GM21381 (cell line): ENCODE results near the gene SACS.
A peak's percentile ranks its signal among the peaks of the same experiment; 100 is the strongest.
"Not testable (repeated sequence)": the region's sequence is repeated elsewhere in the genome, so short reads cannot be mapped to it uniquely, and the experiment has no call there.

Experiments used
- ATAC-seq: cut with Tn5 transposase; IDR thresholded peaks from one replicate; pipeline ENCODE4 v1.9.1; 2021; ENCODE audit warnings: mild to moderate bottlenecking, moderate library complexity; ENCODE audit not compliant: unreplicated experiment

Gene SACS

GRCh38 chr13:23418776-23419683, 14.5 kb downstream of the SACS start:
- no peak for ATAC-seq

DNA sequence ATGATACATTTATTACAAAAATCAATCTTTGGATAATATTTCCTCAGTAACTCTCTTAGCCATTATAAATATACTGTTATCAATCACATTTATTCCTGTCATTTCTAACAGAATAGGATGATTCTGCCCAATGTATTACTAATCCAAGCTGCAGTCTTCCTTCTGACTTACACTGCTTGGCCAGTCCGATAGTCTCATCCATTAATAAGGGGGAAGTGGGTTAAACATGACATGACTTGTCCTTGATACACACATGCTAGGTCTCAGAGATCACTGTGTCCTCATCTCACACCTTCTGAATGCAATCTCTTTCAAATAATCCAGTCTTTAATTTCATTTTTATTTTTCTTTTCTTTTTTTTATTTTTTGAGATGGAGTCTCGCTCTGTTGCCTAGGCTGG, 18.8 kb downstream of the SACS start:
- no peak for ATAC-seq

DNA sequence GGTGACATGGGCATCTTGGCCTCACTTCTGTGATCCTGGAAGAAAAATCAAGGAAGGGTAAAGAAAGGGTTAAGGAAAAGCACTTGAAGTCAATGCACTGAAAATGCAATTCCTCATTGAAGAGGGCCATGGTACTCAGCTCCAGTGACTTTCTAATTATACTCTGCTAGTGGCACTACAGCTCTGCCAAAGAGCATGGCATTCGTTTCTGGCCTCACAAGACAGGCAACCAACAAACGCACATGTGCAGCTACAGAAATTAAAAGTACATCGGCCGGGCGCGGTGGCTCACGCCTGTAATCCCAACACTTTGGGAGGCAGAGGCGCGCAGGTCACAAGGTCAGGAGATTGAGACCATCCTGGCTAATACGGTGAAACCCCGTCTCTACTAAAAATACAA, 21.8 kb downstream of the SACS start:
- no peak for ATAC-seq

GRCh38 chr13:23411220-23411619, 22.3 kb downstream of the SACS start:
- no peak for ATAC-seq

DNA sequence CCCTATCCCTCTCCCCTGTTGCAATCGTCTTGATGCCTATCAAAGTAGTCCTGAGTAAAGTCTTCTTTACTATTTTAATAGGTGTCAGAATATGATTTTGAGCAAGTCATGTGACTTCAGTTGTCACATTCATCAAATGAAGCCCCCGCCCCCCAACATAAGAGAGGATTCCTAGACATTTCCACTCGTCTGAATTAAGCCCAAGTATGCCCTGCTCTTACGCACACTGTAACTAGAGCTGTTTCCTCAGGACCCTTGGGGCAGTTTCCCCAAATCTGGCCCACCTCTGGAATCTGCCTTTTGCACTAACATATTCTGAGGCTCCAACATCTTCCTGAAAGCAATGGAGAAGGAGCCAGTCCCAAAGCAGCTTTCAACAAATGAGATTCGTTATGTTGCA, 25.5 kb downstream of the SACS start:
- ATAC-seq, result no peak

DNA sequence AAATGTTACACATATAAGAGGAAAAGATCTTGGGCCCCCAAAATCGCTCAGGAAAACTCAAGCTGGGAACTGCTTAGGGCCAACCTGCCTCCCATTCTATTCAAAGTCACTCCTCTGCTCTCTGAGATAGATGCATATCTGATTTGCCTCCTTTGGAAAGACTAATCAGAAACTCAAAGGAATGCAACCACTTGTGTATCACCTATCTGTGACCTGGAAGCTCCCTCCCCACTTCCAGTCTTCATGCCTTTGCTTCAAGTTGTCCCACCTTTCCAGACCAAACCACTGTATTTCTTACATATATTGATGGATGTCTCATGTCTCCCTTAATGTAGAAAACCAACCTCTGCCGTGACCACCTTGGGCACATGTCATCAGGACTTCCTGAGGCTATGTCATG, 32.3 kb downstream of the SACS start:
- ATAC-seq, result not testable (repeated sequence)

- ATAC-seq, result no peak
These were observed 34.2 kb downstream of the SACS start for GRCh38 chr13:23399347-23399746.

DNA sequence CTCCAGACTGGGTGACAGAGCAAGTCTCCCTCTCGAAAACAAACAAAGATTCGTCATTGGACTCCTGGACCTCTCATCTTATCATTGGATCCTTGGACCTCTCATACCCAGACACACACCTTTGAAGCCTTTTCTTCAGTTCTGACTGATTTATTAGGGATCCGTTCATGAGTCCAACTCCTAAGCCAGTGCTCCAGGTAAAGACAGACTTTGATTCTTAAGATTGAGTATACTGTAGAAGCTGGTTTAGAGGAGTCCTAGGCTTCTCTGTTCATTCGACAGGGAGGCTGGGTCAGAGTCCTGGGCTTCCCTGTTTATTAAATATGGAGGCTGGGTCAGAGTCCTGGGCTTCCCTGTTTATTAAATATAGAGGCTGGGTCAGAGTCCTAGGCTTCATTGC, 38.7 kb downstream of the SACS start:
- no peak for ATAC-seq

DNA sequence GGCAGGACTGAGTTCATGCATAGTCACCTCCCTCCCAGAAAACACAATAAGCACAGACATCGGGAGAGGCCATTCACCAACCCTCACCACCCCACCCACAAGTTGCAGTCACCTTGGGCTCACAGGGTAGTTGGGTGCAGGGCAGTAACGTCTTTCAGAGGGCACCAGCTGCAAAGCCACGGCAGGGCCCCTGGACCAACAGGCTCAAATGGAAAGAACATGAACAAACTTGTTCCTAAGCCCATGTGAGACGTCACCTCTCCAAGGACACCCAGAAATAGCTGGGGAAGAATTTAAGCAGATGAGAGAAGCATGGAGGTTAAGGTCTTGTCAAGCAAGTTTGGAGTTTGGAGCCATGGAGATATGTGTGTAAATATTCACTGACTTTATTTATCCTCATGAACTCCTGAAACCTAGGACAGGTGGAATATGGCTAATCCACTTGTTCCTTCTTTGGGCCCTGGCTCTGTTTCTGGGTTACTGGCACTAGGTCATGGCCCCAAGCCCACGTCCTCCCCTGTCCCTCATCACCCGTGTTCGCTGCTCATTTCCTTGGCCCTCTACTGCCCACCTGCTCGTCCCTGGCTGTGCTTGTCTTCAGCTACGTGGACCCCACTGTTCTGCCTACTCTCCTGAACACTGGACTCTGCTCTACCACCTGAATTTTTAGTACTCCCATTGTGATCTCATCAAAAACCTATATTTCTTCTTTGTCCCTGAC, 40.4 kb downstream of the SACS start:
- no peak for ATAC-seq

GRCh38 chr13:23392313-23392712, 41.2 kb downstream of the SACS start:
- ATAC-seq, result no peak

GRCh38 chr13:23391752-23392151, 41.8 kb downstream of the SACS start:
- no peak for ATAC-seq

DNA sequence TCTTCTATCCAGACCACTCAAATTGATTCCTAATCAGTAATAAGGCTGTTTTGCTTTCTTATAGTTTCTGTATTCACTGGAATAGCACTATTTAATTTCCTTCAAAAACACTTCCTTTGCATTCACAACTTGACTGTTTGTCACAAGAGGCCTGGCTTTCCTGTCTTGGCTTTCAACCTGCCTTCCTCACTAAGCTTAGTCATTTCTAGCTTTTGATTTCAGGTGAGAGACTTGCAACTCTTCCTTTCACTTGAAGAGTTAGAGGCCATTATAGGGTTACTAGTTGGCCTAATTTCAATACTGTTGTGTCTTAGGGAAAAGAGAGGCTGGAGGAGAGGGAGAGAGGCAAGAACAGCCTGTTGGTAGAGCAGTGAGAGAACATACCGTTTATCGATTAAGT, 47.0 kb downstream of the SACS start:
- peak; percentile 64 for ATAC-seq

DNA sequence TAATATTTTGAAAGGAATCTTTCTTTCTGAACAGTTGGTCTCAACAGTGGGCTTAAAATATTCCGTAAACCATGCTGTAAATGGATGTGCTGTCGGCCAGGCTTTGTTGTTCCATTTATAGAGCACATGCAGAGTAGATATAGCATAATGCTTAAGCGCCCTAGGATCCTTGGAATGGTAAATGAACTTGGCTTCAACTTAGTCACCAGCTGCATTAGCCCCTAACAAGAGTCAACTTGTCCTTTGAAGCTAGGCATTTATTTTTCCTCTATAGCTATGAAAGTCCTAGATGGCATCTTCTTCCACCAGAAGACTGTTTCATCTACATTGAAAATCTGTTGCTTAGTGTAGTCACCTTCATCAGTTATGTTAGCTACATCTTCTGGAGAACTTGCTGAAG, 47.6 kb downstream of the SACS start:
- ATAC-seq, result no peak

DNA sequence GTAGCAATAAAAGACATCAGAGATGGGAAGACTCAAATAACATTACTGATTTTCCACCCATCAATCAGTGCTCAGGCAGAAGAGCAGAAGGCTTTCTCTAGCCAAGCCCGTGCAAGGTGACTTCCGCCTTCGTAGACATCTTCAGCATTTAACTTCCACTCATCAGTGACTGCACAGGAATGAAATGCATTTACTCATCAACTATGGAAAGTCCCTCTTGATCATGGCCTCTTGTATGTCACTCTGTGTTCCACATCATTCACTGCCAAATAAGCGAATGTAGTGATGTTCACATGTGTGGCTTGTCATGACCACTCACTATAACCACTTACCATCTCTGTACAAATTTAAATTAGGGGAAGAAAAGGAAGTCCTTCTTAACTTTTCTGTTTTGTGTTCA, 49.4 kb downstream of the SACS start:
- peak; percentile 71 for ATAC-seq

DNA sequence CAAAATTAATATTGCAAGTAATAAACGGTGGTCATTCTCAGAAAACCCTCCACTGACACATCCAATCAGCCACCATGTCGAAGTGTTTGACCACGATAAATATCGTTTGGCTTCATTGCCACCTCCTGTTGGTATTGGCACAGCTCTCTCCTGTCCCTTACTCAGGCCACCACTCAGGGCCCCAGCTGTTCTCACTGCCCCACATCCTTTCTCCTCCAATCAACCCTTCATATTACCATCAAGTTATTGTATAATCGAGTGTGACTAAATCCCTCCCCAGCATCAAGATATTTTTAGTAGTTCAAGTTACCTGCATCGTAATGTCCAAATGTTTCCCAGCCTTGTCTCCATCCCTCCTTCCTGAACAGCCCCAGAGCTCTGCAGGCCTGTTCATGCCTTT, 50.4 kb downstream of the SACS start:
- no peak for ATAC-seq

- no peak for ATAC-seq
These were observed 51.6 kb downstream of the SACS start for GRCh38 chr13:23381866-23382265.

DNA sequence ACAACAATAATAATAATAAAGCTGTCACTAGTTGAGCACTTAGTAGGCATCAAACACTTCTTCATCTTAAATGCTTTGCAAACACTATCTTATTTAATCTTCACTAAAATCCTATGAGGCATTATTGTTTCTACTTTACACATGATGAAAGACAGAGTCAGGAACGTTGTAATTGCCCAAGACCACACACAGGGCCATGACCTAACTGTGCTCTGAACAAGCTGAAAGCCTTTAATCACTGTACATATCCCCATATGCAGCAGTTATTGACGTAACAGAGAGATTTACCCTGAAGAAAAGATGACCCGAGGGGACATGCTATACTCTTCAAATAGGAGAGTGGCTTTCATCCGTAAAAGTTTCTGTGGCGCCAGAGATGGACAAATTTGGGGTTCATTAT, 53.0 kb downstream of the SACS start:
- no peak for ATAC-seq

DNA sequence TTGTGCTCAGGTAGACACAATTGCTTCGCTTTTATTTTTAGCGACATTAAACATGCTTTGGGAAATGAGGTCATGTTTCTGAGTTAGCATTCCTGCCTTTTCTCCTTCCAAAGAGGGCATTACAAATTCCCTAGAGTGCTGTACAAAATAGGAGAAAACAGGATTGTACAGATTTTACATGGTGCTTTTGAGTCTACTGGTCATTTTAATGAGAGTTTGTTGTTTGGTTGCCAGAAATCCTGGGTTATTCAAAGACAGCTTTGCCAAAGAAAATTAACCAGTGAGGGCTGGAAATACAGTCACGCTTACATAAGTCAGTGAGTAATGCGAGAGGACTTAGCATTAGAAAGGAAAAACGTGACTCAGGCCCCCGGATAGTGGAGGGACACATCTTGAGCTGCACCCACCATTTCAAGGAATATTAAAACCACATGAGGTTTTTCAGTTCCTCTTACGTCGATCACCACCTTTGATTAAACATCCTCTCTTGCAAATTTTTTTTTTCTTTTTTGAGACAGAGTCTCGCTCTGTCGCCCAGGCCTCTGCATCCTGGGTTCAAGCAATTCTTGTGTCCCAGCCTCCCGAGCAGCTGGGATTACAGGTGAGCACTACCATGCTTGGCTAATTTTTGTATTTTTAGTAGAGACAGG, 55.4 kb downstream of the SACS start:
- peak; percentile 27 for ATAC-seq

- ATAC-seq, result no peak
These were observed 55.9 kb downstream of the SACS start for GRCh38 chr13:23377579-23377978.

DNA sequence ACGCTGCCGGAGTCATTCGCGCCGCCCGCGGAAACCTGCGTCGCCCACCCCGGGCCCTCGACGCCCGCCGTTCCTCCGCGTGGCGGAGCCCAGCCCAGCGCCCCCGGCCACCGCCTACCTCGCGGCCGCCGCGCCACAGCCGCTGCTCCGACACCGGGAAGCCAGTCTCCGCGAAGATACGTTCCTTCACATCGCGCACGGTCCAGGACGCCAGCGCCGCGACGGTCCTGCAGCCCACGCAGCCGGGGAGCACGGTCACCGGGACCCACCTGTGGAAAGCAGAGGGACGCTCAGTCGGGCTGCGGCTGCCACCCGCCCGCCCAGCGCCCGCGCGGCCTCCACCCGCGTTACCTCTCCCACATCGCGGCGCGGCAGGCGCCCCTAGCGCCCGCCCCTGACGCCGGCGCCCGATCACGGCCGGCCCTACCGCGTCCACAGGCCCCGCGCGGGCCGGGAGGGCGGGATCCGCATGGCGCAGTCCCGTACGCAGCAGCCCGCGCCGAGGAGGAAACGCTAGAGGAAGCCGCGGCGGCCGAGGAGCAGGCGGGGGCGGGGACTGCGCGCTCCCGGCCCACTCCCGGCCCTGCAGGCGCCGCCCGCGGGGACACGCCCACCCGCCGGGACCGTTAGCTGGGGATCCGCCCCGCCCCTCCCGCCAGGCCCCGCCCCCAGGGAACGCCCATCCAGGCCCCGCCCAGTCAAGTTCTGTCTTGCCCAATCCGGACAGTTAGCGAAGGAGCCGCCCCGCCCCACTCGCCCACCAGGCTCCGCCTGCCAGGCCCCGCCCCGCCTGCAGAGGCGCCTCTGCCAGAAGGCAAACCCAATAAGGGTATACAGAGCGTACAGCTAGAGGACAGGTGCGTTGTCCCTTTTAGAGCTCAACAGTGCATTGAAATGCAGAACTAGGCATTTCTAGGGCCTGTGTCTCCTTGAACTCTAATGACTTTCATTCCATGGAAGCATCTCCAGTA, 58.2 kb downstream of the SACS start:
- peak; percentile 81 for ATAC-seq
